Skin of body (tissue), 2 donors: ENCODE results near the gene MYH14. TPM values are rescaled to one million over a fixed set of nuclear protein-coding genes. Genes with fewer than 3 reads are reported as not detected.

Source experiments
- DNase-seq: peaks from one replicate; lab custom pipeline; 2025; lab: John Stamatoyannopoulos, UW
- total RNA-seq: library from RNA; depleted of rRNA; stranded (reverse); fragments of >200 nt; gene quantifications from one replicate; pipeline ENCODE4 v1.2.3, GENCODE V29; 2014

MYH14 gene
- total RNA-seq, 1 donor from 2014 or later = 38.4 TPM

DNA sequence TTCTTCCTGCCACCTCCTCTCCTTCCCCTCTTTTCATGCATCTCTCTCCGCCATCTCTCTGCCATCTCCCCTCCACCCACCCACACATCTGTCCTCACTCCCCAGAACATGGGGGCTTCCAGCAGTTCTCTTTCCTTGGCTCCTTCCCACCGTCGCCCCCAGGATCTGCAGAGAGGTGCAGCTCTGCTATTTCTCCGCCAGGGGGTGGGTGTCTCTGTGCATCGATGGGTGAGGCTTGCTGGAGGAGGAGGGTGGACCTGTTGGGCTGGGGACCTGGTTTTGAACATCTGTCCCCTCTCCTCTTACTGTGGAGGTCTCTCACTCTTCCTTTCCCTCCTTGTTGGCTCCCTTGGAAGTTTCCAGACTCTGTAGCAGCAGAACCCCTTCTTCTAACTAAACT lies 51.7 kb downstream of the MYH14 start:
- DNase-seq = no peak

- DNase-seq = no peak
Observed at GRCh38 chr19:50257141-50257540, 53.7 kb downstream of the MYH14 start.

GRCh38 chr19:50258918-50259372 lies 55.5 kb downstream of the MYH14 start:
- no peak for DNase-seq

DNA sequence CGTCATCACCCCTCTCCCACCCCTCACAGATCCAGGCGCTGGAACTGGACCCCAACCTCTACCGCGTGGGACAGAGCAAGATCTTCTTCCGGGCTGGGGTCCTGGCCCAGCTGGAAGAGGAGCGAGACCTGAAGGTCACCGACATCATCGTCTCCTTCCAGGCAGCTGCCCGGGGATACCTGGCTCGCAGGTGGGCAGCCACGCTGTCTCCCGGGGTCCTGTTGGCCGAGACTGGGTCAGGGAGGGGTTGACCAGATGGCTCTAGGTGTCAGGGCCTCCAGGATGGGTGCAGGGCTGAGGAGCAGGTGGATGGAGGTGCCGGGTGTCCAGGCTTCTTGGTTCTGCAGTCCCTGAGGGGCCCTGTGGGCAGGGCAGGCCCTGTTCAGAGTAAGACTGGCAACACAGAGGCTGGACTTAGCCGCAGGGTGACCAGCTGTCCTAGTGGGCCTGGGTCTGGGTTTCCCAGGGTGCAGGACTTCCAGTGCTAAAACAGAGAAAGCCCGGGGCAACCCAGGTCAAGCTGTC lies 58.1 kb downstream of the MYH14 start:
- DNase-seq = no peak

GRCh38 chr19:50263176-50263575 lies 59.8 kb downstream of the MYH14 start:
- no peak for DNase-seq

GRCh38 chr19:50264483-50265186 lies 61.2 kb downstream of the MYH14 start:
- DNase-seq = no peak

DNA sequence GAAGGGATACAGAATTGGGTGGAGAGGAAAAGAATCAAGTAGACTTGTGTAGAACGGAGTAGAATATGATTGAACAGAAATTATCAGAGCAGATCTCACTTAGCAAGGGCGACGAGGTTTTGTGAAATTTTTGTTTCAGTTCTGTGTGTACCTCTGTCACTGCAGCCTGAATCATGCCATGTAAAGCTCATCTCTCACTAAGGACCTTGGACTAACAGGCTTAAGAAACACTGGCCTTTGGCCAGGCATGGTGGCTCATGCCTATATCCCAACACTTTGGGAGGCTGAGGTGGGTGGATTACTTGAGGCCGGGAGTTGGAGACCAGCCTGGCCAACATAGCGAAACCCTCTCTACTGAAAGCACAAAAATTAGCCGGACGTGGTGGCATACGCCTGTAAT lies 62.6 kb downstream of the MYH14 start:
- DNase-seq = no peak

- no peak for DNase-seq
Observed at GRCh38 chr19:50266896-50267295, 63.5 kb downstream of the MYH14 start.

- DNase-seq = no peak
Observed at GRCh38 chr19:50268041-50268440, 64.6 kb downstream of the MYH14 start.

DNA sequence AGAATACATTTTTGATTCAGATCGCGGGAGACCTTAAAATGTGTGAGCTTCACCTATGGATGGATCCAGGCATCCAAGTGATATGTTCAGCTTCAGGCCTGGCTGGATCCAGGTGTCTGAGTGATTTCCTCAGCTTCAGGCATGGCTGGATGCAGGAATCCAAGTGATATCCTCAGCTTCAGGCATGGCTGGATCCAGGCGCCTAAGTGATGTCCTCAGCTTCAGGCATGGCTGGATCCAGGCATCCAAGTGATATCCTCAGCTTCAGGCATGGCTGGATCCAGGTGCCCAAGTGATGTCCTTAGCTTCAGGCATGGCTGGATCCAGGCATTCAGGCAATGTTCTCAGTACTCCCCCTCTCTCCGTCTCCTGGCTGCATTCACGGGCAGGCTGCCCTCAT lies 65.1 kb downstream of the MYH14 start:
- DNase-seq = no peak

DNA sequence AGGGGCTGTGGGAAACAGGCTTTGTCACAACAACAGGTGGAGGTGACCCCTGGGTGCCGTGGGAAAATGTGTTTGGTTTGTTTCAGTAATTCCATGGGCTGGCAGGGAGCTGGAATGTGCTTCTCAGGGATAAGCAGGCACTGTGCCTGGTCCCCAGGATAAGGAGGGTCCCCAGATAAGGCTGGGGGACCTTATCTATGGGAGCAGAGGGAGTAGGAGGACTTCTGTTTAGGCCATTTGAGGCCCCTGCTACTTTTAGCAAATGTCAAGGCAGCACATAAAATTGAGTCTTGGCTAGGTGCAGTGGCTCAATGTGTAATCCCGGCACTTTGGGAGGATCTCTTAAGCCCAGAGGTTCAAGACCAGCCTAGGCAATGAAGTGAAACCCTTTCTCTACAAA lies 66.2 kb downstream of the MYH14 start:
- DNase-seq = no peak

DNA sequence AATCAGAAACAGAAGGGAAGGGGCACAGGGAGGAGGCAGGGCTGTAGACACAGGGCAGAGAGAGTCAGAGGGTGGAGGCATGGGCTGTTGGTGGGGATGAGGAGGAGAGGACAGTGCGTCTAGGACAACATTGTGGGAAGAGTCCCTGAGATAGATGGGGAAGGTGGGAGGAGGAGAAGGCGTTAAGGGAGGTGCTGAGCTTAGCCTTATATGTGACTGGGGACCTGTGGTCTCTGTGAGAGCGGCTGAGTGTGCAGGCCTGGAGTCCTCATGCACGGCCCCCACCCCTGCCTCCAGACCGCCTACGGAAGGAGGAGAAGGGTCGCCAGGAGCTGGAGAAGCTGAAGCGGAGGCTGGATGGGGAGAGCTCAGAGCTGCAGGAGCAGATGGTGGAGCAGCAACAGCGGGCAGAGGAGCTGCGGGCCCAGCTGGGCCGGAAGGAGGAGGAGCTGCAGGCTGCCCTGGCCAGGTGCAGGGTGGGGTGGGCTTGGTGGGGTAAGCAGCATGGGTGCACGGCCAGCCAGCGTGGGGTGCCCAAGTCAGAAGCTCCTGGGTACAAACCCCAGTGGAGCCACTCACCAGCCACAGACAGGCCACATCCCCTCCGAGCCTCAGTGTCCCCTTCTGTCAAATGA lies 69.0 kb downstream of the MYH14 start:
- DNase-seq = no peak

DNA sequence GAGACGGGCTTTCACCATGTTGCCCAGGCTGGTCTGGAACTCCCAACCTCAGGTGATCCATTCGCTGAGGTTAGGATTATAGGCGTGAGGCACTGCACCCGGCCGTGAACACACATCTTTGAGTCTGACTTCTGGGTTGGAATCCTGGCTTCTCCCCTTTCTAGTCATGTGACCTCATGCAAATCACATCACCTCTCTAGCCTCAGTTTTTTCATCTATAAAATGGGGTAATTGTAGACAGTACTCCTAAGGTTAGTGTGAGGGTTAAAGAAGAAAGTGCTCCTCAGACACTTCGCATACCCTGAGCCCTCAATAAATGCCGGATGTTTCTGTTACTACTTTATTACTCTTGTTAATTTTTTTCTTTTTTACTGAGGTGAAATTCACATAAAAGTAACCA lies 70.4 kb downstream of the MYH14 start:
- DNase-seq = no peak

GRCh38 chr19:50275577-50276368 lies 72.4 kb downstream of the MYH14 start:
- no peak for DNase-seq

- DNase-seq = no peak
Observed at GRCh38 chr19:50276370-50277063, 73.1 kb downstream of the MYH14 start.

- no peak for DNase-seq
Observed at GRCh38 chr19:50277966-50278580, 74.7 kb downstream of the MYH14 start.

DNA sequence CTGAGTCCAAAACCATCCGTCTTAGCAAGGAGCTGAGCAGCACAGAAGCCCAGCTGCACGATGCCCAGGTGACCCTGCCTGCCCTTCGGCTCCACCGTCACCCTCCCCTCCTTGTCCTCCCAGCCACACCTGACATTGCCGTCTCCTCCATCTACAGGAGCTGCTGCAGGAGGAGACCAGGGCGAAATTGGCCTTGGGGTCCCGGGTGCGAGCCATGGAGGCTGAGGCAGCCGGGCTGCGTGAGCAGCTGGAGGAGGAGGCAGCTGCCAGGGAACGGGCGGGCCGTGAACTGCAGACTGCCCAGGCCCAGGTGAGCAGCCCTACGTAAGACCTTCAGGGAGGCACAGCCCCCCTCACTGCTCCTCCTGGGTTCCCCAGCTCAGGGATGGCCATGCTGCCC lies 76.7 kb downstream of the MYH14 start:
- DNase-seq = no peak

- no peak for DNase-seq
Observed at GRCh38 chr19:50280983-50281382, 77.6 kb downstream of the MYH14 start.

DNA sequence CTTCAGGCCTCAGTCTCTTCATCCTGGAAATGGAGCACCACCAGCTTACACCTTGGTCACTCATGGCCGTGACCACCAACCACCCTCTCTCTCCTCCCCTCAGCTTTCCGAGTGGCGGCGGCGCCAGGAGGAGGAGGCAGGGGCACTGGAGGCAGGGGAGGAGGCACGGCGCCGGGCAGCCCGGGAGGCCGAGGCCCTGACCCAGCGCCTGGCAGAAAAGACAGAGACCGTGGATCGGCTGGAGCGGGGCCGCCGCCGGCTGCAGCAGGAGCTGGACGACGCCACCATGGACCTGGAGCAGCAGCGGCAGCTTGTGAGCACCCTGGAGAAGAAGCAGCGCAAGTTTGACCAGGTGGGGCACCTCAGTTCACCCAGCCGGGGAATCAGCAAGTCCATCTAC lies 78.1 kb downstream of the MYH14 start:
- DNase-seq = no peak

GRCh38 chr19:50285833-50286232 lies 82.4 kb downstream of the MYH14 start:
- no peak for DNase-seq

GRCh38 chr19:50286443-50286842 lies 83.0 kb downstream of the MYH14 start:
- DNase-seq = no peak
